Spleen (tissue), 11 donors: ENCODE results near the gene KIDINS220. TPM values are rescaled to one million over a fixed set of nuclear protein-coding genes. Genes with fewer than 3 reads are reported as not detected.

Experiments used
- DNase-seq: peaks from one replicate; pipeline ENCODE4 v3.0.0-alpha.2; 2020
- H3K27ac ChIP-seq, 8 donors: fragments of 200-600 bp; sonication (generic) in 7 of 8; 1 replicate in 4 of 8; 2 replicates in 4 of 8; pipeline versions ENCODE4 v1.5.0 to v1.8.0; 2016 to 2021; ENCODE audit warnings: inconsistent platforms in 4 of 8, mild to moderate bottlenecking in 4 of 8, moderate library complexity in 1 of 8
- H3K27me3 ChIP-seq, 7 donors: fragments of 200-600 bp; sonication (generic) in 6 of 7; replicated peaks in 1 of 7; 1 replicate in 4 of 7; 2 replicates in 3 of 7; pipeline versions ENCODE4 v1.5.0 to v1.8.0; 2016 to 2021; ENCODE audit warnings: inconsistent platforms in 3 of 7, mild to moderate bottlenecking in 1 of 7
- H3K36me3 ChIP-seq, 6 donors: fragments of 200-600 bp; sonication (generic) in 5 of 6; 1 replicate in 4 of 6; 2 replicates in 2 of 6; pipeline versions ENCODE4 v1.5.0 to v1.8.0; 2016 to 2021; ENCODE audit warnings: inconsistent platforms in 2 of 6
- H3K4me1 ChIP-seq, 6 donors: fragments of 200-600 bp; sonication (generic) in 5 of 6; 1 replicate in 3 of 6; 2 replicates in 3 of 6; pipeline versions ENCODE4 v1.5.0 to v1.8.0; 2016 to 2021; ENCODE audit warnings: inconsistent platforms in 3 of 6
- H3K4me3 ChIP-seq, 8 donors: fragments of 200-600 bp; sonication (generic) in 7 of 8; 1 replicate in 4 of 8; 2 replicates in 4 of 8; pipeline versions ENCODE4 v1.5.0 to v1.8.0; 2016 to 2021; ENCODE audit warnings: inconsistent platforms in 4 of 8, mild to moderate bottlenecking in 4 of 8, moderate library complexity in 2 of 8
- H3K9me3 ChIP-seq, 8 donors: fragments of 200-600 bp; sonication (generic) in 7 of 8; 1 replicate in 4 of 8; 2 replicates in 4 of 8; pipeline versions ENCODE4 v1.5.0 to v1.8.0; 2016 to 2021; ENCODE audit warnings: inconsistent platforms in 4 of 8
- CTCF ChIP-seq, 11 experiments: fragments of 200-600 bp in 7 of 11; fragments of 450-650 bp in 4 of 11; sonication (generic) in 4 of 11; IDR thresholded peaks in 8 of 11; conservative IDR thresholded peaks in 3 of 11; 1 replicate in 7 of 11; 2 replicates in 4 of 11; pipeline versions ENCODE4 v1.4.0 to v1.8.0; 2016 to 2021; ENCODE audit warnings: antibody characterized with exemption in 11 of 11, inconsistent platforms in 4 of 11, mild to moderate bottlenecking in 1 of 11
- POLR2A ChIP-seq, 3 donors: fragments of 450-650 bp; IDR thresholded peaks; one replicate each; pipeline ENCODE4 v1.5.1; 2017; ENCODE audit warnings: antibody characterized with exemption in 3 of 3, mild to moderate bottlenecking in 1 of 3
- POLR2AphosphoS5 ChIP-seq, 3 donors: sonication (generic); formaldehyde crosslinking; IDR thresholded peaks; one replicate each; pipeline ENCODE4 v1.5.1; 2017; ENCODE audit warnings: antibody characterized with exemption in 3 of 3
- WGBS, 5 donors: extraction: QIAGEN DNeasy Blood & Tissue Kit in 3 of 5; methylation state at CpG; one replicate each; pipeline versions ENCODE4 v1.1.5 to v1.1.7; 2013 to 2018; 5-methylcytosine and 5-hydroxymethylcytosine counted together
- intact Hi-C: fragments of 100-400 bp; cut with DNase I; formaldehyde crosslinking; loops from one replicate; pipeline ENCODE4 v1.15.0; 2023; ENCODE audit warnings: low total_unique reads
- polyA plus RNA-seq, 3 donors: library from polyadenylated mRNA; stranded (reverse); fragments of 200-250 nt; gene quantifications; one replicate each; pipeline ENCODE4 v1.2.1, GENCODE V29; 2013
- total RNA-seq, 7 donors: library from RNA; depleted of rRNA in 3 of 7; stranded (reverse); fragments of >200 nt in 3 of 7; fragmentation: NEBNext Ultra II Directional in 4 of 7; extraction: Animal tissue kit (Norgen Biotek cat#: 25700) in 4 of 7; gene quantifications; one replicate each; pipeline versions ENCODE4 v1.1.0 to v1.2.1, GENCODE V29; 2016 to 2021
- donor health status: healthy with polysubstance abuse.
- donor health status: DM: no; HTN: no; CAD: no; lungs with moderate emphysema.
- donor health status: DM: no; HTN: no; CAD: no.
- donor health status: Bipolar disorder and iron deficiency.
- donor health status: healthy.
- donor health status: DM: no; HTN: no; CAD: no.
- donor health status: DM: yes; HTN: yes; CAD: no.

Gene KIDINS220
- total and polyA plus RNA-seq, 10 donors, result 6.0 to 84.1 (median 59.0) TPM

DNA sequence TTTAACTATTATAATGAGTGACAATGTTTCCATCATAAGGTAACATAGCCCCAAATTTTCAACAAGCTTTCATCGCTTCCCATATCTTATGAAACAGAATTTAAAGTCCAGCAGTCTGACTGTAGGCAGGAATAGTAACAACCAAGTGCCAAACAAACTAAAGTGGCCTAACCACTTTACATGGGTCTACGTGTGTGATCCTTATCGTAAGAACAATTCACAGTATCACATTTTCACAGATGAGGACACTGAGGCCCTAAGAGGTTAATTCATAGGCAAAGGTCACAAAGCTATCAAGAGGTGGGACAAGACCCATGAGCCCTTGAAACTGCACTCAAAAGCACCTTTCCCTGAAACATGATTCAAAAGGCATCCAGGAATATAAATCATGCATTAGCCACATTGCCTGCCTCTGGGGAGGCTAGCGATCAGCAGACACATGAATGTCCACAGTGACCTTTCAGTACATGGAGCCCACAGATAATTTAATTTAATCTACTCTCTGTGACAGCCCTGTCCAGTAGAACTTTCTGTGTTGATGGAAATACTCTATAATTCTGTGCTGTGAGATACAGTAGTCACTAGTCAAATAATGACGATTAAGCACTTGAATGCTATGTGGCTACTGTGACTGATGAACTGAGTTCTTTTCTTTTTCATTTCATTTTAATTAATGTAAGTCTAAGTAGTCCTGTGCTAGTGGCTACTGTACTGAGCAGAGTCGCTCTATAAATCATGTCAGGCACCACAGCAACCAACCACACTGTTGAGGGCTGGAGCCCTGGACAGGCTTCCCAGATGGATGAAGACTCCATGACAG is 30.3 kb downstream of the KIDINS220 start:
- 93 to 97% (median 97%) methylated on average over 6 of the region's 6 CpGs for WGBS, 5 donors
- Histone ChIP-seq H3K27me3 (no peaks in the 10 kb centered on the region), H3K4me1 (no peaks in the 10 kb centered on the region), H3K9me3 (no peaks in the 10 kb centered on the region), H3K4me3 (no peak overlapping the region), H3K36me3 (peaks cover 7 to 100% (median 80%) of the 10 kb centered on the region in 6 donors), H3K27ac (no peak overlapping the region)
- intact Hi-C loops, result no loop called here
- no peak for TF ChIP-seq POLR2AphosphoS5 (IDR thresholded peaks at IDR 0.05)
- no peak for TF ChIP-seq CTCF (IDR thresholded peaks at IDR 0.05 in 8 of 11, conservative IDR thresholded peaks at IDR 0.05 in 3 of 11)
- no peak for TF ChIP-seq POLR2A (IDR thresholded peaks at IDR 0.05)
- no peak for DNase-seq

- 79 to 91% (median 83%) methylated on average over 6 of the region's 6 CpGs for WGBS, 5 donors
- no peak overlapping the region for H3K4me3 ChIP-seq
- DNase-seq, result no peak
- TF ChIP-seq CTCF (IDR thresholded peaks at IDR 0.05 in 8 of 11, conservative IDR thresholded peaks at IDR 0.05 in 3 of 11) (no peak), POLR2A (IDR thresholded peaks at IDR 0.05) (no peak), POLR2AphosphoS5 (IDR thresholded peaks at IDR 0.05) (no peak)
- H3K27ac ChIP-seq, result no peak overlapping the region
- H3K36me3 ChIP-seq, result peaks cover 7 to 100% (median 80%) of the 10 kb centered on the region in 6 donors
- intact Hi-C loops, result no loop called here
- H3K27me3 ChIP-seq, result no peaks in the 10 kb centered on the region
- H3K9me3 ChIP-seq, result no peaks in the 10 kb centered on the region
- no peaks in the 10 kb centered on the region for H3K4me1 ChIP-seq
Observed at GRCh38 chr2:8805278-8806210, 31.9 kb downstream of the KIDINS220 start.

GRCh38 chr2:8803658-8804379 is 33.6 kb downstream of the KIDINS220 start:
- H3K4me3 ChIP-seq, result no peak overlapping the region
- 71 to 85% (median 79%) methylated on average over 3 of the region's 3 CpGs for WGBS, 5 donors
- intact Hi-C loops, result no loop called here
- no peak overlapping the region for H3K27ac ChIP-seq
- DNase-seq, result no peak
- TF ChIP-seq CTCF (IDR thresholded peaks at IDR 0.05 in 8 of 11, conservative IDR thresholded peaks at IDR 0.05 in 3 of 11), result no peak
- no peak for TF ChIP-seq POLR2AphosphoS5 (IDR thresholded peaks at IDR 0.05)
- no peak for TF ChIP-seq POLR2A (IDR thresholded peaks at IDR 0.05)
- H3K9me3 ChIP-seq, result no peaks in the 10 kb centered on the region
- H3K36me3 ChIP-seq, result peaks cover 3 to 100% (median 71%) of the 10 kb centered on the region in 6 donors
- H3K27me3 ChIP-seq, result no peaks in the 10 kb centered on the region
- H3K4me1 ChIP-seq, result no peaks in the 10 kb centered on the region
